Measurements from ENCODE around the gene WDR5B. TPM values are rescaled to one million over a fixed set of nuclear protein-coding genes. Genes with fewer than 3 reads are reported as not detected.
"Not testable (repeated sequence)": the region's sequence is repeated elsewhere in the genome, so short reads cannot be mapped to it uniquely, and the experiment has no call there.

Gene WDR5B
- polyA plus RNA-seq, 1 donor from 2014 or later: 6.9 TPM

GRCh38 chr3:122456074-122456473, 40.2 kb upstream of the WDR5B start:
- Histone ChIP-seq H3K79me2 (replicated peaks; ENCODE audit: insufficient read depth, low read length) (no peaks in the 10 kb centered on the region), H3K4me2 (ENCODE audit: low read length) (no peak overlapping the region), H3K36me3 (ENCODE audit: insufficient read depth, low read length) (peaks cover 4% of the 10 kb centered on the region)

GRCh38 chr3:122451371-122451770, 35.5 kb upstream of the WDR5B start:
- H3F3A ChIP-seq (ENCODE audit: insufficient read depth, low read length, poor library complexity, severe bottlenecking): no peaks in the 10 kb centered on the region
- no peaks in the 10 kb centered on the region for H3K9me2 ChIP-seq (ENCODE audit: insufficient read depth, low read length)
- no peaks in the 10 kb centered on the region for H3K79me2 ChIP-seq (replicated peaks; ENCODE audit: insufficient read depth, low read length)
- H3K36me3 ChIP-seq (ENCODE audit: insufficient read depth, low read length): peaks cover 4% of the 10 kb centered on the region
- no peak overlapping the region for H3K4me3 ChIP-seq (ENCODE audit: low read length)
- H2AFZ ChIP-seq (ENCODE audit: low read depth, low read length): no peak overlapping the region
- no peaks in the 10 kb centered on the region for H3K27me3 ChIP-seq (ENCODE audit: insufficient read depth, low read depth, low read length)
- TF ChIP-seq TAF1 (IDR thresholded peaks at IDR 0.05; ENCODE audit: low read depth) (no peak), RAD21 (conservative IDR thresholded peaks at IDR 0.05) (no peak), MXI1 (conservative IDR thresholded peaks at IDR 0.05; ENCODE audit: poor library complexity, severe bottlenecking) (no peak), POLR2AphosphoS5 (IDR thresholded peaks at IDR 0.05) (no peak), CTCF (IDR thresholded peaks at IDR 0.05; ENCODE audit: poor library complexity, severe bottlenecking) (no peak)
- no peaks in the 10 kb centered on the region for H3K9me3 ChIP-seq (ENCODE audit: low read length)
- no peak overlapping the region for H3K9ac ChIP-seq (ENCODE audit: low read length)
- H3K4me2 ChIP-seq (ENCODE audit: low read length): no peak overlapping the region
- no peak overlapping the region for H3K27ac ChIP-seq (ENCODE audit: low read length)
- no peaks in the 10 kb centered on the region for H4K20me1 ChIP-seq (ENCODE audit: insufficient read depth)

More at GRCh38 chr3:122456074-122456473, 40.2 kb upstream of the WDR5B start:
- Histone ChIP-seq H2AFZ (ENCODE audit: low read depth, low read length) (no peak overlapping the region), H3K9me2 (ENCODE audit: insufficient read depth, low read length) (no peaks in the 10 kb centered on the region), H3K27ac (ENCODE audit: low read length) (no peak overlapping the region), H3K27me3 (ENCODE audit: insufficient read depth, low read depth, low read length) (no peaks in the 10 kb centered on the region), H3K9me3 (ENCODE audit: low read length) (no peaks in the 10 kb centered on the region), H4K20me1 (ENCODE audit: insufficient read depth) (no peaks in the 10 kb centered on the region), H3F3A (ENCODE audit: insufficient read depth, low read length, poor library complexity, severe bottlenecking) (no peaks in the 10 kb centered on the region), H3K4me3 (ENCODE audit: low read length) (no peak overlapping the region), H3K9ac (ENCODE audit: low read length) (no peak overlapping the region)
- no peak for TF ChIP-seq SMC3 (conservative IDR thresholded peaks at IDR 0.05; ENCODE audit: poor library complexity)
- no peak for TF ChIP-seq TAF1 (IDR thresholded peaks at IDR 0.05; ENCODE audit: low read depth)

GRCh38 chr3:122448218-122448617, 32.4 kb upstream of the WDR5B start:
- not testable (repeated sequence) for H3K9ac ChIP-seq (ENCODE audit: low read length); H3K9me3 ChIP-seq (ENCODE audit: low read length); H3K4me2 ChIP-seq (ENCODE audit: low read length); H3K9me2 ChIP-seq (ENCODE audit: insufficient read depth, low read length); H3K27ac ChIP-seq (ENCODE audit: low read length); H2AFZ ChIP-seq (ENCODE audit: low read depth, low read length); H3F3A ChIP-seq (ENCODE audit: insufficient read depth, low read length, poor library complexity, severe bottlenecking); H3K79me2 ChIP-seq (replicated peaks; ENCODE audit: insufficient read depth, low read length); H3K27me3 ChIP-seq (ENCODE audit: insufficient read depth, low read depth, low read length); H3K36me3 ChIP-seq (ENCODE audit: insufficient read depth, low read length); H4K20me1 ChIP-seq (ENCODE audit: insufficient read depth); H3K4me3 ChIP-seq (ENCODE audit: low read length)

- not testable (repeated sequence) for H3K27ac ChIP-seq (ENCODE audit: low read length); H4K20me1 ChIP-seq (ENCODE audit: insufficient read depth); H3K36me3 ChIP-seq (ENCODE audit: insufficient read depth, low read length); H3K4me3 ChIP-seq (ENCODE audit: low read length); H3K9ac ChIP-seq (ENCODE audit: low read length); H2AFZ ChIP-seq (ENCODE audit: low read depth, low read length); H3K9me3 ChIP-seq (ENCODE audit: low read length); H3K79me2 ChIP-seq (replicated peaks; ENCODE audit: insufficient read depth, low read length); H3K4me2 ChIP-seq (ENCODE audit: low read length); H3K27me3 ChIP-seq (ENCODE audit: insufficient read depth, low read depth, low read length); H3K9me2 ChIP-seq (ENCODE audit: insufficient read depth, low read length); H3F3A ChIP-seq (ENCODE audit: insufficient read depth, low read length, poor library complexity, severe bottlenecking)
Measured at GRCh38 chr3:122444491-122444887, 28.6 kb upstream of the WDR5B start.

GRCh38 chr3:122443762-122444490, 28.1 kb upstream of the WDR5B start:
- not testable (repeated sequence) for H3K27ac ChIP-seq (ENCODE audit: low read length); H3K79me2 ChIP-seq (replicated peaks; ENCODE audit: insufficient read depth, low read length); H3K4me2 ChIP-seq (ENCODE audit: low read length); H2AFZ ChIP-seq (ENCODE audit: low read depth, low read length); H3F3A ChIP-seq (ENCODE audit: insufficient read depth, low read length, poor library complexity, severe bottlenecking); H3K36me3 ChIP-seq (ENCODE audit: insufficient read depth, low read length); H3K4me3 ChIP-seq (ENCODE audit: low read length); H4K20me1 ChIP-seq (ENCODE audit: insufficient read depth); H3K9me2 ChIP-seq (ENCODE audit: insufficient read depth, low read length); H3K9me3 ChIP-seq (ENCODE audit: low read length); H3K27me3 ChIP-seq (ENCODE audit: insufficient read depth, low read depth, low read length); H3K9ac ChIP-seq (ENCODE audit: low read length)

All from neural cell (in vitro differentiated cells).